GM23248 (cell line): ENCODE measurements around the gene ARL9.
"Not testable (repeated sequence)": the region's sequence is repeated elsewhere in the genome, so short reads cannot be mapped to it uniquely, and the experiment has no call there.

Source experiments
- EZH2 ChIP-seq: fragments of 200-600 bp; sonication (generic); IDR thresholded peaks from 2 replicates; pipeline ENCODE4 v1.6.1; 2018; ENCODE audit warnings: antibody characterized with exemption, mild to moderate bottlenecking; ENCODE audit not compliant: insufficient read depth, poor library complexity, severe bottlenecking
- EZH2phosphoT487 ChIP-seq: fragments of 200-600 bp; sonication (generic); IDR thresholded peaks from 2 replicates; pipeline ENCODE4 v1.6.1; 2018; ENCODE audit warnings: antibody characterized with exemption, moderate library complexity, mild to moderate bottlenecking, low read depth; ENCODE audit not compliant: insufficient read depth

DNA sequence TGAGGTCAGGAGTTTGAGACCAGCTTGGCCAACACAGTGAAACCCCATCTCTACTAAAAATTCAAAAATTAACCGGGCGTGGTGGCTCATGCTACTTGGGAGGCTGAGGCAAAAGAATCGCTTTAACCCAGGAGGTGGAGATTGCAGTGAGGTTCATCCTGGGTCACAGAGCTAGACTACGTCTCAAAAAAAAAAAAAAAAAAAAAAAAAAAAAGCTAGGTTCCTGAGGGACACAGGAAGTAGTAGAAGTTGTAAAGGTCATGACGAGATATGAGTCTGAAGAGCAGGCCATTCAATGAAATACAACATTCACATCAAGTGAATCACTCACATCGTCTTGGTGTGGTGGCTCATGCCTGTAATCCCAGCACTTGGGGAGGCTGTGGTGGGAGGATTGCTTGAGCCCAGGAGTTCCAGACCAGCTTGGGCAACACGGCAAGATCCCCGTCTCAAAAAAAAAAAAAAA is 39.3 kb upstream of the ARL9 start:
- not testable (repeated sequence) for TF ChIP-seq EZH2, EZH2phosphoT487
